Gastrocnemius medialis (tissue), 4 donors: Measurements from ENCODE around the gene PTPN7. TPM values are rescaled to one million over a fixed set of nuclear protein-coding genes. Genes with fewer than 3 reads are reported as not detected.
"Not testable (repeated sequence)": the region's sequence is repeated elsewhere in the genome, so short reads cannot be mapped to it uniquely, and the experiment has no call there.

ENCODE experiments used
- ATAC-seq, 2 donors: fragments of 150-250 bp; one replicate each; pipeline ENCODE4 v1.9.1; 2016
- DNase-seq, 2 donors: peaks; one replicate each; pipeline ENCODE4 v3.0.0-alpha.2; 2019
- H3K27ac ChIP-seq, 4 donors: fragments of 200-600 bp; sonication (generic); 1 replicate in 1 of 4; 2 replicates in 3 of 4; pipeline ENCODE4 v1.5.1; 2016 to 2018; ENCODE audit warnings: mild to moderate bottlenecking in 2 of 4, moderate library complexity in 1 of 4
- H3K27me3 ChIP-seq, 3 donors: fragments of 200-600 bp; sonication (generic) in 2 of 3; 1 replicate in 1 of 3; 2 replicates in 2 of 3; pipeline versions ENCODE4 v1.5.1 to v1.6.0; 2016 to 2019; ENCODE audit warnings: mild to moderate bottlenecking in 1 of 3, moderate library complexity in 1 of 3
- H3K36me3 ChIP-seq, 2 donors: fragments of 200-600 bp; sonication (generic) in 1 of 2; one replicate each; pipeline ENCODE4 v1.5.1; 2017 to 2018
- H3K4me1 ChIP-seq, 2 donors: fragments of 200-600 bp; sonication (generic) in 1 of 2; one replicate each; pipeline ENCODE4 v1.5.1; 2016 to 2017; ENCODE audit warnings: mild to moderate bottlenecking in 2 of 2
- H3K4me3 ChIP-seq, 4 donors: fragments of 200-600 bp; sonication (generic) in 3 of 4; 1 replicate in 1 of 4; 2 replicates in 3 of 4; pipeline ENCODE4 v1.5.1; 2016 to 2019; ENCODE audit warnings: mild to moderate bottlenecking in 2 of 4
- H3K9me3 ChIP-seq, 3 donors: fragments of 200-600 bp; sonication (generic) in 2 of 3; 1 replicate in 1 of 3; 2 replicates in 2 of 3; pipeline ENCODE4 v1.5.1; 2016 to 2019
- POLR2A ChIP-seq, 2 donors: fragments of 450-650 bp; IDR thresholded peaks; one replicate each; pipeline ENCODE4 v1.6.1; 2017; ENCODE audit warnings: antibody characterized with exemption in 2 of 2, mild to moderate bottlenecking in 2 of 2, moderate library complexity in 2 of 2
- in situ Hi-C, 4 donors: fragments of 200-750 bp; cut with MboI; loops; one replicate each; pipeline versions ENCODE4 v1.15.0 to v1.8.0; 2017; ENCODE audit warnings: low sequenced_read_pairs in 4 of 4
- intact Hi-C: fragments of 100-400 bp; cut with DNase I; formaldehyde crosslinking; loops from one replicate; pipeline ENCODE4 v1.15.1; 2023; ENCODE audit warnings: low total_unique reads
- total RNA-seq, 4 donors: library from RNA; depleted of rRNA; stranded (reverse); fragments of >200 nt; gene quantifications; one replicate each; pipeline versions ENCODE4 v1.1.0 to v1.2.3, GENCODE V29; 2016
- TF ChIP-seq, protein P1 (sequence below), 5 experiments: fragments of 450-650 bp in 3 of 5; fragments of 200-600 bp in 2 of 5; sonication (generic) in 2 of 5; IDR thresholded peaks in 4 of 5; conservative IDR thresholded peaks in 1 of 5; 1 replicate in 4 of 5; 2 replicates in 1 of 5; pipeline ENCODE4 v1.5.1; 2016 to 2019; ENCODE audit warnings: antibody characterized with exemption in 5 of 5, mild to moderate bottlenecking in 3 of 5, moderate library complexity in 3 of 5

PTPN7 gene
- total RNA-seq, 4 donors from 2014 or later = 0.19 to 0.76 (median 0.49) TPM

DNA sequence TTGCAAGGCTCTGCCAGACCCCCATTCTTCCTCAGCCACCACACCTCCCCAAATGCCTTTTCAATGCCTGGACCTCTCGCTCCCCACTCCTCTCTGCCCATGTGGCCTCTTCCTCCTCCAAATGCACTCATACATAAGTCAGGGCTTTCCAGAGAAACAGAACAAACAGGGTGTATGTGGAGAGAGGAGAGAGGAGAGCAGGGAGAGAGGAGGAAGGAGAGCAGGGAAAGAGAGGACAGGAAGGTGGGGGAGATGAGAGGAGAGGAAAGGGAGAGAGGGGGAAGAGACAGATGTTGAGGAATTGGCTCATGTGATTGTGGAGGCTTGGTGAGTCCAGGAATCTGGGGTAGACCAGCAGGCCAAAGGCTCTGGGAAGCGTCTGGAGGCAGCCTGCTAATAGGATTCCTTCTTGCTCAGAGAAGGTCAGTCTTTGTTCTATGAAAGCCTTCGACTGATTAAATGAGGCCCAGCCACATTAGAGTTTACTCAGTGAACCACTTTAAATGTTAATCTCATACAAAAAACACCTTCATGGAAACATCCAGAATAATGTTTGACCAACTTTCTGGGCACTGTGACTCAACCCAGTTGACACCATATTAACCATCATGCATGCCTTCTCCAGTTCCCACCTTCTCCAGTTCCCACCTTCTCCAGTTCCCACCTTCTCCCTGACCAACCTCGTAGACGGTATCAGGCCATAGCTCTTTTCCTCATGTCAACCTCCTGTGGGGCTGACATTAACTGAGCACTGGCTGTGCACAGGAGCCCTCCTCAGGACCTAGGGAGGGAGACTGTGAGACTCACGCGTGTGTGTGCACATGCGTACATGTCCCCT is 21.9 kb upstream of the PTPN7 start:
- Histone ChIP-seq H3K4me3 (no peak overlapping the region), H3K36me3 (no peaks in the 10 kb centered on the region), H3K9me3 (no peaks in the 10 kb centered on the region), H3K27me3 (no peaks in the 10 kb centered on the region), H3K4me1 (no peaks in the 10 kb centered on the region), H3K27ac (no peak overlapping the region)
- DNase-seq (no peak), ATAC-seq (no peak)
- intact Hi-C loops (no loop called here), in situ Hi-C loops (loop anchor here in 3 of 4 donors (10.0 kb wide), 2 partner anchors 533 to 543 kb away; partner anchors contain the start of gene SYT2 (in 2 of the 3))
- TF ChIP-seq, protein P1, sequence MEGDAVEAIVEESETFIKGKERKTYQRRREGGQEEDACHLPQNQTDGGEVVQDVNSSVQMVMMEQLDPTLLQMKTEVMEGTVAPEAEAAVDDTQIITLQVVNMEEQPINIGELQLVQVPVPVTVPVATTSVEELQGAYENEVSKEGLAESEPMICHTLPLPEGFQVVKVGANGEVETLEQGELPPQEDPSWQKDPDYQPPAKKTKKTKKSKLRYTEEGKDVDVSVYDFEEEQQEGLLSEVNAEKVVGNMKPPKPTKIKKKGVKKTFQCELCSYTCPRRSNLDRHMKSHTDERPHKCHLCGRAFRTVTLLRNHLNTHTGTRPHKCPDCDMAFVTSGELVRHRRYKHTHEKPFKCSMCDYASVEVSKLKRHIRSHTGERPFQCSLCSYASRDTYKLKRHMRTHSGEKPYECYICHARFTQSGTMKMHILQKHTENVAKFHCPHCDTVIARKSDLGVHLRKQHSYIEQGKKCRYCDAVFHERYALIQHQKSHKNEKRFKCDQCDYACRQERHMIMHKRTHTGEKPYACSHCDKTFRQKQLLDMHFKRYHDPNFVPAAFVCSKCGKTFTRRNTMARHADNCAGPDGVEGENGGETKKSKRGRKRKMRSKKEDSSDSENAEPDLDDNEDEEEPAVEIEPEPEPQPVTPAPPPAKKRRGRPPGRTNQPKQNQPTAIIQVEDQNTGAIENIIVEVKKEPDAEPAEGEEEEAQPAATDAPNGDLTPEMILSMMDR (IDR thresholded peaks at IDR 0.05 in 4 of 5, conservative IDR thresholded peaks at IDR 0.05 in 1 of 5) = no peak
- TF ChIP-seq POLR2A (IDR thresholded peaks at IDR 0.05) = no peak

DNA sequence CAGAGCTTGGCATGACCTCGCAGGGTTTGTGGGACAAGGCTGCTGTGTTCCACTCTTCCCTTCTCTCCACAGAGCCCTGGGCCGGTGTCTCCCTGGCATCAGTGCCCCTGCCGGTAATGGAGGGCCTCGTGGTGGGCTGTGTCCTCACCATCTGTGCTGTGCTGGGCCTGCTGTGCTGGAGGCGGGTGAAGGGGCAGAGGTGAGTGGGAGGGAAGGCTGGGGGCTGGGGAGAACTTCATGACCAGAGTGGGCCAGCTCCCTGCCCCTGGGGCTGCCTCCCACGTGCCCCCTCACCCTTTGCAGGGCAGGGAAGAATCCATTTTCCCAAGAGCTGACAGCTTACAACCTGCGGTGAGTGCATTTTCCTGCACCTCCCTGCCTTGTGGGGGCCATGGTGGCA is 21.2 kb upstream of the PTPN7 start:
- Histone ChIP-seq H3K27me3 (no peaks in the 10 kb centered on the region), H3K36me3 (no peaks in the 10 kb centered on the region), H3K27ac (no peak overlapping the region), H3K4me1 (no peaks in the 10 kb centered on the region), H3K4me3 (no peak overlapping the region), H3K9me3 (no peaks in the 10 kb centered on the region)
- in situ Hi-C loops = loop anchor here in 3 of 4 donors (10.0 kb wide), 2 partner anchors 533 to 543 kb away; partner anchors contain the start of gene SYT2 (in 2 of the 3)
- intact Hi-C loops = no loop called here
- ATAC-seq (no peak), DNase-seq (no peak)
- no peak for TF ChIP-seq POLR2A (IDR thresholded peaks at IDR 0.05)
- TF ChIP-seq, protein P1 (IDR thresholded peaks at IDR 0.05 in 4 of 5, conservative IDR thresholded peaks at IDR 0.05 in 1 of 5) = no peak

DNA sequence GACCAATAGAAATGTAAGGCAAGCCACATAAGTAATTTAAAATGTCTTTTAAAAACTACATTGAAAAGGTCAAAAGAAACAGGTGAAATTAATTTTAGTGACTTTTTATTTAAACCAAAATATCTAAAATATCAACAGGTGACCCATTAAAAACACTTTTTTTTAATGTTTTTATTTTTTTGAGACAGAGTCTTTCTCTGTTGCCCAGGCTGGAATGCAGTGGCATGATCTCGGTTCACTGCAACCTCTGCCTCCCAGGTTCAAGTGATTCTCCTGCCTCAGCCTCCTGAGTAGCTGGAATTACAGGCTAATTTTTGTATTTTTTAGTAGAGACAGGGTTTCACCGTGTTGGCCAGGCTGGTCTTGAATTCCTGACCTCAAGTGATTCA is 20.3 kb upstream of the PTPN7 start:
- H3K4me3 ChIP-seq, H3K9me3 ChIP-seq, H3K4me1 ChIP-seq, intact Hi-C loops, H3K36me3 ChIP-seq, DNase-seq, ATAC-seq, H3K27ac ChIP-seq, H3K27me3 ChIP-seq: not testable (repeated sequence)
- in situ Hi-C loops = loop anchor here in 3 of 4 donors (10.0 kb wide), 2 partner anchors 534 to 544 kb away; partner anchors contain the start of gene SYT2 (in 2 of the 3)

DNA sequence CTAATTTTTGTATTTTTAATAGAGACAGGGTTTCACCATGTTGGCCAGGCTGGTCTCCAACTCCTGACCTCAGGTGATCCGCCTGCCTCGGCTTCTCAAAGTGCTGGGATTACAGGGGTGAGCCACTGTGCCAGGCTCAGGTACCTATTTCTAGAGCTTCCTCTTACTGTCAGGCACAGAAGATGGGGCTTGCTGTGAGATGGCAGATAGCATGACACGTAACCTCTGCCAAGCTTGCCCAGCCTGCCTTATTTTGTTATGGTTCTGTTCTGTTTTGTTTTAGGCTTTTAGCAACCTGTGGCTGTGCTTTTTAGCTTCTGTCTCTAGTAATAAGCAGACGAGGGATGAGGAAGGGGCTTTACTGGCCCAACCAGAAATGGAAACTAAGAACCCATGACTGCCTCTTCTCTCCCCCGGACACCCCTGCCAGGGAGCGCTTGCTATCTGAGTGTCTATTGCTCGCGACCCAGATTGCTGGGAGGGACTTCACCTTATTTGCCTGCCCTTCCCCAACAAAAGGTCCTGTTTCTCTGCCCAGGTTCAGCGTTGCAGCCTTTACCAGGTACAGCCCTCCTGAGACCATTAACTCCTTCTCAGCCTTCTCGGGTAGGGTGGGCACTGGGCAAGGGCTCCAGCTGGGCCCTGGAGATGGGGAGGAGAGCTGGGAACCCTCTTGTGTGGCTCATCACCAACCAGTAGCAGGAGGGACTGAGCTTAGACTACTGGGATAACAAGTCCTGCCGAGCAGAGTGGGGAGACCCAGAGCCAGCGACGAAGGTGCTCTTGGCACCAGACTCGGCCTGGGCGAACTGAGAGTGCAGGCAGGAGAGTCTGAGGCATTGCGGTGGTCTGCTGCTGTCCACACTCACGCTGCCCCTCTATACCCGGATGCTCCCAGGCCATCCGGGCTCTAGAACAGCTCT is 19.7 kb upstream of the PTPN7 start:
- H3K9me3 ChIP-seq = no peaks in the 10 kb centered on the region
- ATAC-seq (no peak), DNase-seq (no peak)
- H3K4me1 ChIP-seq = no peaks in the 10 kb centered on the region
- intact Hi-C loops = no loop called here
- no peak overlapping the region for H3K4me3 ChIP-seq
- no peaks in the 10 kb centered on the region for H3K36me3 ChIP-seq
- no peak overlapping the region for H3K27ac ChIP-seq
- in situ Hi-C loops = loop anchor here (10.0 kb wide), 2 partner anchors 535 to 545 kb away; partner anchors contain the start of gene SYT2 (in 3 of the 4)
- TF ChIP-seq, protein P1 (IDR thresholded peaks at IDR 0.05 in 4 of 5, conservative IDR thresholded peaks at IDR 0.05 in 1 of 5) = no peak
- no peak for TF ChIP-seq POLR2A (IDR thresholded peaks at IDR 0.05)
- no peaks in the 10 kb centered on the region for H3K27me3 ChIP-seq
